DMS114 treated with DMSO at 0.1 percent for 48 hours (cell line): Measurements from ENCODE around the gene RAB24.
"Not testable (repeated sequence)": the region's sequence is repeated elsewhere in the genome, so short reads cannot be mapped to it uniquely, and the experiment has no call there.

ENCODE experiments used
- DNase-seq: peaks from one replicate; lab custom pipeline; 2025; ENCODE audit not compliant: unreplicated experiment; lab: John Stamatoyannopoulos, UW

Gene RAB24

DNA sequence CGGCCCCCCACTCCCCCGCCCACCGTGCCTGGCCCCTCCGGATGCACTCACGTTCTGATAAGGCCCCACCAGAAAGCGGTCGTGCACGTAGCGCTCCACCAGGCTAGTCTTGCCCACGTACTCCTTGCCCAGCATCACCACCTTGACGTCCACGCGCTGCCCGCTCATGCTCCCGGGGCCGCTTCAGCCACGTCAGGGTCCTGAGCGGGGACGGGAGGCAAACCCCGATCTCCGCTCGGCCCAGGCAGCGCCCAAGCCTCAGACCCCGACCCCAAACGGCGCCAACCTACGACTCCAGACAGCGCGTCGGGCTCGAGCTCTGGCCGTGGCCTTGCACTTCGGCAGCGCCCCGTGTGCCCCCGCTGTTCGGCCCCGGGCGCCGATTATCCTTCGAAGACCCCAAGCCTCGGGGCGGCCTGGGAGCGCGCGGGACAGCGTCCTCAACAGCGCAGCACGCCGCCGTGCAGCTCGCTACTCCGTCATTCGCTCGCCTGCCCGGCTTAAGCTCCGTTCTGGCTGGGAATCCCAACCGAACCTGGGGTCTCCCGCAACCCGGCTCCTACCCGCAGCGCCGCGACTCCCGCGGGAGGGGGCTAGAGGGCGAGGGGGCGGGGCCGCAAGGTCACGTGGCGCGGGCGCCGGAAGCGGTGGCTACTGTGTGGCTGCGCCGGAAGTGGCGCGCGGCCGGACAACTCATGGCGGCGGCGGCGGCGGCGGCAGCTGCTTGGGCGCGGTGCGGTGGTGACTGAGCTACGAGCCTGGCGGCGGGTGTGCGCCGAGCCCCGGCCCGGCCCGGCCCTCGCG, at the start of gene RAB24, which contains the start of gene PRELID1:
RAB24 (minus strand) TSS at position 599 of the 804 bp plus-strand sequence; CDS start at position 168, 431 bp downstream.
PRELID1 (plus strand) TSS at position 679 of the 804 bp plus-strand sequence. CDS start 187 bp downstream, outside the sequence.
- peak; percentile 54 for DNase-seq

DNA sequence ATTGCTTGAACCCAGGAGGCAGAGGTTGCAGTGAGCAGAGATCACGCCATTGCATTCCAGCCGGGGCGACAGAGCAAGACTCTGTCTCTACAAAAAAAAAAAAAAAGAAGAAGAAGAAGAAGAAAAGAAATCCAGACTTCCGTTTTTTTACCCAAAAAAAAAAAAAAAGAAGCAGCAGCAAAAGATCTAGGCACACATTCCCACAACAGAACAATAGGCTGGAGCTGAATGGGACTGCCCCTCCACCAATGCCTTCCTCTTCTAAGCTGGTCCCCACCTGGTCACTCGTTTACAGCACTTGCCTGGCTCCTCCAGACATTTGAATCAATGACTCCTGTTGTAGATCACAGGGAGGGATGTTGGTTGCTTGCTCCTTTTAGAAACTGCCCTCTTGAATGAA, 49.6 kb upstream of the RAB24 start:
- DNase-seq: no peak

DNA sequence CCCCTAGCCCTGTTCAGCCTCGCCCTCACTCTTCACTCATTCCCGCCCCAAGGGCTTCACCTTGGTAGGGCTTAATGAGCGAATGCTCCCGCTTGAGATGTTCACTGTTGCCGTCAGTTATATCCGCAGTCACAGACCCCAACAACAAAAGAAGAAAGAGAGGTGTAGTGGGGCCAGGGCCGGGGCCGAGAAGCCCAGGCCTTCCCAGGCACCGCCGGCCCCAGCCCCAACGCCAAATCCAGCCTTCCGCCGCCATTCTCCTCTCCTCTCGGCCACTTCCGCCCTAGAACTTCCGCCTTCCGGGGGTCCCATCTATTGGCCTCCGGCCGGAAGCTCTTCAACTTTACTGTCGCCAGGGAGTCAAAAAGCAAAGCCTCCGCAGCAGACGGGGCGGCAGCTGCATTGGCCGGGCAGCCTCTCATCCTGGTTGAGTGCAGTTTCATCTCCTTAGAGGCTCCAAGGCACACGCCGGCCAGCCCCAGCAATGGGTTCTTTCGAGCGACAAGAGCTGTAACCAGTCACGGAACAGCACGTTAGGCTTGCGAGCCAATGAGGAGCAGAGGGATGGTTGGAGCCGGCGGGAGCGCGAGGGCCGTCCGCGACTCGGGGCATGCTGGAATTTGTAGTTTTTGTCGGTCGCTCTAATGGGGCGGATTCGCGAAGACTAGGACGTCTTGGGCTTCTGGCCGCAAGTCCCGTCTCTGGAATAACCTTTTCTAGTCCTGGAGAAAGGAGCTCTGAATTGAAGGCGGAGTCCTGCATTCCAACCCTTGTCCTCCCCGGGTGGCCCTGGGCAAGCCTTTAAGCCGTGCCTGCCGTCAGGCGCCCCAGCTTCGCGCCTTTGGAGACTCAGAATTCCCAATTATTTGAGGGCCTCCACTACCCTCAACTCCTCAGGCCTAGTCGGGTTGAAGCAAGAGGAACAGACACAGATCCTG, 48.1 kb upstream of the RAB24 start, which contains the start of gene LMAN2:
LMAN2 (minus strand) TSS at position 277 of the 938 bp plus-strand sequence; CDS start at position 256, 21 bp downstream.
- DNase-seq: peak; percentile 95

DNA sequence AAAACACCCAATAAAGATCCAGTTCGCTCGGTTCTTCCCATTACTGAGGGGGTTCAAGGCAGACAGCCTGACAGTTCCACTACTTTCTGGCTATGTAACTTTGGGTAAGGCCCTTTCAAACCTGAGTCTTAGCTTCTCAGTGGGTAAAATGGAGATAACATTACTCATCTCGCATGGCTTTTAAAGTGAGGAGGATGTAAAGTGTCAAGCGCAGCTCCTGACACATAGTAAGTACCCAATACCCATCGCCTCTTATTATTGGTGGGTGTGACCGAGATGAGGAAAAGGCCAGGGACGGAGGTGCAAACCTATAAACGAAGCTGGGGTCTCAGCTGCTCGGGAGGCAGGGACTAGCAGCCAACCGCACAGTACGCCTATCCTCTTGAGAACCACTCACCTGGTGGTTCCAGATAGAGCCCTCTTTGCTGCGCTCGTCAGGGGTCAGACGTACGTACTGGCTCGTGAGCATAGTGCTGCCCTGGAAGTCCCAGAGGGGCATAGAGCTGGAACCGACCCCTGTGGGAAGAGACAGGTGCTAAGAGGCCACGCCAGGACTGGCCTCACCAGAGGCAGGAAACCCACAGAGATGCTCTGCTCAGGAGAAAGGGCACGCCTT, 47.4 kb upstream of the RAB24 start:
- no peak for DNase-seq

DNA sequence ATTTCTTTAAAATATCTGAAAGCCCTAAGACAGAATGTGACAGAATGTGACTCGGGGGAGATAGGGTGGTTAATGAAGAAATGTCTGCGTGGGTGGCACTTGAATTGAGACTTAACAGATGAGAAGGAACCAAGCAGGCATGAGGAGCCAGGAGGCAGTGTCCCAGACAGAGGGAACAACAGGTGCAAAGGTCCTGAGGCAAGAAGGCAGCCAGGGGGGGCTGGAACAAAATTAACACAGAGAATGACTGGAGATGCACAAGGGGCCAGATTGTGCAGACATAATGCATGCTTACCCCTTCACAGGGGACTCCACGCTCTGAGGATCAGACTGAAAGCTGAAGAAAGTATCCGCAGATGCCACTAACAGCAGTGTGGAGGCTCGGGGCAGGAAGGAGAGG, 46.2 kb upstream of the RAB24 start:
- no peak for DNase-seq

DNA sequence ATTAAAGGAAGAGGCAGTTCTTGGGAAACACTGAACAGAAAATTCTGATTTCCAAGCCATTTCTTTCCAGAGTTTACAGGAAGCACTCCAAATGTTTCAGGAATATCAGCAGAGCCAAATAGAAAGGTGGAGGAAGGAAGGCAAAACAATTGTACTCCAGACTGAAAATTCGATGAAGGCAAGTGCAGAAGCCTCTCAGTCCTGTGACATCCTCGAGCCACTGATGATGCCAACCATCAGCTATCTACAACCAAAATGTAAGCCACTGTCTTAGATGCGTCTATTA, 45.8 kb upstream of the RAB24 start:
- no peak for DNase-seq

DNA sequence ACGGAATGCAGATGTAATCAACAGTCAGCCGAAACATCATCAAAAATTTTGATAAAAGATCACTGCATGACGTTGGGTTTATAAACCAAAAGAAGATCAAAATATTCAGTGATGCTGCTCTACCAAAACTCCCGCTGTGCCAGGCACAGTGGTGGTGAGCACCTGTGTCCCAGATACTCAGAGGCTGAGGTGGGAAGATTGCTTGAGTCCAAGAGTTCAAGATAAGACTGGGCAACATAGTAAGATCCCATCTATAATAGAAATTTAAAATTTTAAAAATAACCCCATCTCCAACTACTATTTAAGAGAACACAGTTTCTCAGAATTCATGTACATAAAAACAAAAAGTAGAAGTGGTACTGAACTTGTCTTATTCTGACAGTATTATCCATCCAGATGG, 44.2 kb upstream of the RAB24 start:
- no peak for DNase-seq

DNA sequence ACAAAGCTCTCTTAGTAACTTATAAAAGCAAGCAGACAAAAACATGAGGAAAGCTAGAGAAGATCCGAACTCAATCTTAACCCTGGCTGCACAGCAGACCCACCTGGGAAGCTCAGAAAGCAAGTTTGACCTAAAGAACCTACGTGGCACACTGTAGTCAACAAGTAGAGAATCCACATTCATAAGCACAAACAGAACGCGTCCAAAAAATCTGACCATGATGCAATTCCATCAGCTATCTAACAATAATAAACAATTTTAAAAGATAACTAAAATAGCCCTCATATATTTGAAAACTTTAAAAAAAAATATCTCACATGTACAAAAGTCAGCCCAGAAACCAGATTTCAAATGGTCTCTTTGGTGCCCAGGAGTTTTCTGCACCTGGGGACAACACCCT, 43.3 kb upstream of the RAB24 start:
- DNase-seq: no peak

DNA sequence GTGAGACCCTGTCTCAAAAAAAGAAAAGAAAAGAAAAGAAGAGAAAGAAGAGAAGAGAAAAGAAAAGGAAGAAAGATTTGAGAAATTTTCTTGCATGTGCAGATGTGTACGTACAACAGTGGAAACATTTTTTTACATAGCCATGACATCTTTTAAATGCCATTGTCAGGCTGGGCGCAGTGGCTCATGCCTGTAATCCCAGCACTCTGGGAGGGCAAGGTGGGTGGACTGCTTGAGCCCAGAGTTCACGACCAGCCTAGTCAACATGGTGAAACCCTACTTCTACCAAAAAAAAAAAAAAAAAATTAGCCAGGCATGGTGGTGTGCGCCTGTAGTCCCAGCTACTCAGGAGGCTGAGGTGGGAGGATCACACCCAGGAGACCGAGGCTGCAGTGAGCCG, 41.4 kb upstream of the RAB24 start:
- no peak for DNase-seq

DNA sequence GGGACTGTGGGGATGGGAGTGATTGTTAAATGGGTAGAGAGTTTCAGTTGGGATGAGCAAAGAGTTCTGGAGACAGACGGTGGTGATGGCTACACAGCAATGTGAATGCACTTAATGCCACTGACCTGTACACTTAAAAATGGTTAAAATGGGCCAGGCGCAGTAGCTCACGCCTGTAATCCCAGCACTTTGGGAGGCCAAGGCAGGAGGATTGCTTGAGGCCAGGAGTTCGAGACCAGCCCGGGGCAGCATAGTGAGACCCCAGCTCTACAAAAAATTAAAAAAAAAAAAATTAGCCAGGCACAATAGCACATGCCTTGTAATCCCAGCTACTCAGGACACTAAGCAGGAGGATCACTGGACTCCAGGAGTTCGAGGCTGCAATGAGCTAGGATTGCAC, 40.3 kb upstream of the RAB24 start:
- no peak for DNase-seq

DNA sequence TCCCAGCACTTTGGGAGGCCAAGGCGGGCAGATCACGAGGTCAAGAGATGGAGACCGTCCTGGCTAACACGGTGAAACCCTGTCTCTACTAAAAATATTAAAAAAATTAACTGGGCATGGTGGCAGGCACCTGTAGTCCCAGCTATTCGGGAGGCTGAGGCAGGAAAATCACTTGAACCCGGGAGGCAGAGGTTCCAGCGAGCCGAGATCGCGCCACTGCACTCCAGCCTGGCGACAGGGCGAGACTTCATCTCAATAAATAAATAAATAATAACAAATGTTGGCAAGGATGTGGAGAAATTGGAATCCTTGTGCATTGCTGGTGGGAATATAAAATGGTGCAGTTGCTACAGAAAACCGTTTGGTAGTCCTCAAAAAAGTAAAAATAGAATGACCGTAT, 39.5 kb upstream of the RAB24 start:
- DNase-seq: not testable (repeated sequence)

DNA sequence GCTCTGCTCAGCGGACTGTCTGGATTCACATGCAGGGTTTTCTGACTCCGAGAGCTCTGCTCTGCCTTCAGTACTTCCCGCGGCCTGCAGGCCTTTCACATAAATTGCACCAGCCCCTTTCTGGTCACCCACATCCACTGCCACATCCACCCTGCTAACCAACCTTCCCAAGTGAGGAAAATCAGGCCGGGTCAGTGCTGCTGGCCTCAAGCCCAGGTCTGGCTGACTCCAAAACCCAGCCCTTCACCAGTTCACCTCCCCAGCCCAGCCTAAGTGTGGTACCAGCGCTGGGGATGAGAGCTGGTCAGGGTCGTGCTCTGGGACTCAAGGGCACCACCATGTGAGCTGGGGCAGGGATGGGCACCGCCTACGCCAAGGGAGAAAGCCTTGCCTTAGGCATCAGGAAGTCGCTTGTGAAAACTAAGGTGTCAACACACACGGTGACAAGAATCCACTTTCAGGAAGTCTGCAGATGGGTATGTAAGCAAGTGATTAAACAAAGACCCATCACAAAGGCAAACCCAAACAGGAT, 35.7 kb upstream of the RAB24 start:
- DNase-seq: no peak

DNA sequence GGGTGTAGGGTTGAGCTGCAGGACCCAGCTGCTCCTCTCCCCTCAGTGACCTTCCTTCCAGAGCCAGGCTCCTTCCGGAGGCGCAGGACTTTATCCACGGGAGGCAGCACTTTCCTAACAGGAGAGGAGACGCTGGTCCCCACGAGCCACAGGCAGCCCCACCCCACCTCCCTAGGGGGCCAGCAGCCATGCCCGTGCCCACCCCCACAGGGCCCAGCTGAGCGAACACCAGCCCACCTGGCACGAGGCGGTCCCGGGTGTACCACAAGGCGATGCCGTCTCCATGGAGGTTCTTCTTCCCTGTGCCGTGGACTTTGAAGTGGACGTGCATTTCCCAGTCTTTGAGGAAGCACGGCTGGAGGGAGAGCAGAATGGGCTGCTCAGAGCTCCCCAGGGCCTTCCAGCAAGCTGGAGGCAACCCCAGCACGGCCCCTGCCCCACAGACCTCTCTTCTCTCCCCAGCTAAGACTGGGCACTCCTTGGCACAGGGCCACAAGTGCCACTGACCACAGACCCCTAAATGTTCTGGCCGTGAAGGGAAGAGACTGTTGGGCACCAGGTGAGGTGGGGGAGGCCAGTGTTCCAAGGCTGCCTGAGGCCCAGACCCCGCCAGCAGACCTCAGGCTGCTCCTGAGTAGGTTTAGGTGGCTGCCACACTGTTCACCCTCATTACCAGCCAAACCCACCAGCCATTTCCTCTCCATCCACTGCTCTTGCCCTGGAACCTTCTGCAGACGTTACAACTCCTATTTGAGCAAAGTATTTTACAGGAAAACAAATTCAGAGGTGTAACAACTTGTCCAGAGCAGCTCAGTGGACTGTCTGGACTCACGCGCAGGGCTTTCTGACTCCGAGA, 35.0 kb upstream of the RAB24 start:
- no peak for DNase-seq

DNA sequence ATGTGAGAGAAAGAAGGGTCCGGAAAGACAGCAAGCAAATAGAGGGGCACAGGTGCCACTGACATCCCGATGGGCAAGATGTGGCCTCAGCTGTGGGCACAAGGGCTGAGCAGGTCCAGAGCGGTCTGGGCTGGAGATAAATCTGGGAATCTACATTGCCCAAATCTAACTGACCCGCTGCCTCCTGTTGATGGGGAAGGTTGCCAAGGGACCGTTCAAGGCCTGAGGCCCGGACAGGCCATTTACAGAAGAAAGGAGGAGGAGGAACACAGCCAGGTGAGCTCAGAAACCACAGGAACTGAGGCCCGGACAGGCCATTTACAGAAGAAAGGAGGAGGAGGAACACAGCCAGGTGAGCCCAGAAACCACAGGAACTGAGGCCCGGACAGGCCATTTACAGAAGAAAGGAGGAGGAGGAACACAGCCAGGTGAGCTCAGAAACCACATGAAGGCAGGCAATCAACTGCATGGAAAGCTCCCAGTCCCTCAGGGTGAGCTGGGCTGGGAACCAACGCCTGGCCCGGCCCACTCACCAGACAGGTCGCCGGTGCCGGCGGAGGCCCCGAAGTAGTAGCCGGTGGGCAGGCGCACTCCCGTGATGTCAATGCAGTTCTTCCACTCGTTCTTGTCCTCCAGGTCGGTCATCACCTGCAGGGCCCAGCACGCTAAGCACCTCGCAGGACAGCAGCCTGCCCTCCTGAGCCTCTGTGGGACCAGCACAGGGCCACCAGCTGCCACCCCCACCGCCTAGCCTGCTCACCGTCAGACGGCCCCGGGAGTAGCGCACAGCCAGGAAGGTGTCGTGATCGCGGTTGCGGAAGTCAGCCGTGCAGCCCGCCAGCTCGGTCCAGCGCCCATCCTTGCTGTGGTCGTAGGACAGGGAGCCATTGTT, 33.3 kb upstream of the RAB24 start:
- DNase-seq: no peak

DNA sequence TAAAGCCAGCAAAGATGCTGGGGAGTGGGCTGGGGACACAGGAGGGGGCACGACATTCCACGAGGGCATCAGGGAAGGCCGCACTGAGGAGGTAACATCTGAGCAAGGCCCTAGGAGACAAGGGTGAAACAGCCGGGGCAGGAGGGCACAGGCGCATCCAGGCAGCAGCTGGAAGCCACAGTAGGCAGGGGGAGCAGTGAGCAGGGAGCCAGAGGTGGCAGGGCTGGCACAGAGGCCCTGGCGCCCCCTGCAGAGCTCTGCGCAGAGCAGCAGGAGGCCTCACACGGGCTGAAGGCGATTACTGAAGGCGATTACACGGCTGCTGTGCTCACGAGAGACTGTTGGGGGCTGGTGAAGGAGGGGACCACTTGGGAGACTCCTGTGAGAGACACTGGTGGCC, 32.6 kb upstream of the RAB24 start:
- DNase-seq: peak; percentile 26

DNA sequence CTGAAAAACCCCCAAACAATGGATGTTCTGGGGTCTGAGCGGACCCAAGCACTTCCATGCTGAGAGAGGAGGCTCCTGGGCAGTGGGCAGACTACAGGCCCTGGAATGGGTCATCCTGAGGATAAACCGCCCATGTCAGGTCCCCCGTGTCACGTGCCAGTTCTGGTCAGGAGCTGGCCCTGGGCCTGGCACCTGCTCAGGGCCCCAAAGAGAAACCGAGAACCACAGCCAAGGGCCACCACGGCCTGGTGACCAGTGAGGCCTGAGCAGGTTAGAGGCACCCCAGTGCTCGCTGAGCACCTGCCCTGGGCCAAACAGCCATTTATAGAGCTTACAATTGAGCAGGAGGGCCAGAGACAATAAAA, 32.2 kb upstream of the RAB24 start:
- DNase-seq: no peak

DNA sequence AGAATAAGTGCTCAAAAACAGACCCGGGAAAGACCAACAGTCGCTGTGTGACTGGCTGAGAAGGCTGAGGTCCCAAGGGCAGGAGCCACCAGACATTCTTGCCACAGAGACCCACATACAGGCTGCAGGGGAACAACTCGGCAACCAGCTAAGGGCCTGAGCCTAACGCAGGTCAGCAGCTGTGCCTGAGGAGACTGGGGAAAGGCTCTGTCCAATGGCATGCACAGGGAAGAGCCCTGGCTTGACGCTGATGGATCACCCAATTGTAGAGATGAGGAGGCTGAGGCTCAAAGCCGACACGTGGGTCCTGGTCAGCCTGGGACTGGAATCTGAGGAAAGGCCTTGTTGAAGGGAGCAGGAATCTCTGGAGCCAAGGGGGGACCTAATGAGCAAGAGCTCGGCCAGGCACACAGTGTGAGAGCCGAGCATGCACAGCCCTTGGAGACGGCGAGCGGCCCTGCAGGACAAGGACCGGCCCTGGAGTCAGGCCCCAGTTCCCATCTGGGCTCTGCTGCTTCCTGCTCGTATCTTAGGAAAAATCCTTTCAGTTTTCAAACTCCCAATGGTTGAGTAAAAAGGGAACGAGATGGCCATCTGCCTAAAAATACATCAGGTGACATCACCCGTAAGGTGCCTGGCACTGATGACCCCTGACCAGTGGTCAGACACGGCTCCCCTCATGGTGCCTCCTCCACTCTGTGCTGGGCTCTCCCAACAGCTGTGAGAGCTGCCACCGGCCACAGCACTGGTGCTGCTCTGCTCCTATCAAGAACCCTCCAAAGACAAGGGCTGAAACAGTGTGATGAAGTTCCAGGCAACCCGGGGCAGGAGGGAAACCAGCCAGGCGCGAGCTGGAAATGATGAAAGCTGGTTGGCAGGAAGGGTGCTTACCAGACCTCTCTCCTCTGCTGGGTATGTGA, 31.5 kb upstream of the RAB24 start:
- DNase-seq: no peak

DNA sequence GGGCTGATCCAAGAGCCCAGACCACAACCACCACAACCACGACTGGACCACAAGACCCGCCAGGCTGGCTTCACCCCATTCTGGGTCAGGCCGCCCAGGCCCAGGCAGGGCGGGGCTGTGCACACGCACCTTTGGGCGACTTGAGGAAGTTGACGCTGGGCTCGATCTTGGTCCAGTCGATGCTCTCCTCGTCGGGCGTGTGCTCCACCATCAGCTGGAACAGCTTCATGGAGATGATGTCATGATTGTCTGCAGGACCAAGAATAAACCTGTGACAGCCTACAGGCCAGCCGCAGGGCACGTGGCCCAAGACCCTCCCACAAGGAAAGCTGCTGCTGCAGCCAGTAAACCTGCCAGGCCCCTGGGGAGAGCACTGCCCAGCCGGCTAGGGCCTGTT, 30.6 kb upstream of the RAB24 start:
- no peak for DNase-seq
